ENCODE results near the gene DNAJA2. TPM values are rescaled to one million over a fixed set of nuclear protein-coding genes. Genes with fewer than 3 reads are reported as not detected.

The DNAJA2 gene
- total and polyA plus RNA-seq, 2 of the 4 experiments (the other 2 are of a cell fraction), result 18.6 to 53.9 TPM

GRCh38 chr16:46932802-46933201 is 40.7 kb downstream of the DNAJA2 start:
- H3K18ac ChIP-seq (ENCODE audit: low read depth, low read length), result no peak overlapping the region
- no peak overlapping the region for H2AFZ ChIP-seq (replicated peaks; ENCODE audit: low read length, poor library complexity)
- H3K4me1 ChIP-seq (ENCODE audit: control insufficient read depth, insufficient read depth, low read length), result no peaks in the 10 kb centered on the region
- no peak overlapping the region for H3K4me2 ChIP-seq (ENCODE audit: low read depth, low read length)
- no peak overlapping the region for H2AK9ac ChIP-seq (replicated peaks; ENCODE audit: low read depth, low read length, poor library complexity)
- no peak overlapping the region for H2BK120ac ChIP-seq (ENCODE audit: low read depth, low read length)
- H4K8ac ChIP-seq (ENCODE audit: low read depth in 2 of 2, low read length in 2 of 2), result no peak overlapping the region
- CTCF ChIA-PET, result no interaction called here
- dilution Hi-C loops (cut with HindIII; ENCODE audit: low sequenced_read_pairs, unreplicated experiment) (no loop called here), in situ Hi-C loops (cut with MboI; ENCODE audit: low sequenced_read_pairs) (no loop called here), intact Hi-C loops (cut with micrococcal nuclease) (no loop called here)
- H3K9me1 ChIP-seq (ENCODE audit: insufficient read depth, low read length), result no peaks in the 10 kb centered on the region
- no peak overlapping the region for H2BK5ac ChIP-seq (ENCODE audit: low read depth, low read length, poor library complexity, severe bottlenecking)
- no peak overlapping the region for H3K9ac ChIP-seq (ENCODE audit: low read depth, low read length)
- no peaks in the 10 kb centered on the region for H4K20me1 ChIP-seq (ENCODE audit: insufficient read depth, low read length)
- no peak overlapping the region for H3K27ac ChIP-seq (ENCODE audit: insufficient read depth, low read length)
- H4K91ac ChIP-seq (ENCODE audit: insufficient read depth, low read depth, low read length), result no peak overlapping the region
- H4K5ac ChIP-seq (ENCODE audit: low read depth, low read length), result no peak overlapping the region
- H2BK20ac ChIP-seq (ENCODE audit: low read depth, low read length), result no peak overlapping the region
- POLR2A ChIA-PET (ENCODE audit: unreplicated experiment), result no interaction called here
- H3K4me3 ChIP-seq (ENCODE audit: insufficient read depth, low read depth, low read length), result no peak overlapping the region
- DNase-seq (no peak), ATAC-seq (ENCODE audit: low read depth) (no peak)
- no peaks in the 10 kb centered on the region for H3K9me3 ChIP-seq (ENCODE audit: control insufficient read depth, insufficient read depth, low read length)
- 87% methylated on average over 5 of the region's 7 CpGs; no CpG with 5 or more reads in 1 of the 2 experiments for WGBS, 2 experiments (ENCODE audit: extremely low coverage in 2 of 2, insufficient read length in 1 of 2)
- H3K79me1 ChIP-seq (ENCODE audit: low read depth in 1 of 2, low read length in 2 of 2), result no peaks in the 10 kb centered on the region
- BruUV-seq (replicated peaks), result no TSS peak
- no peak overlapping the region for H3K14ac ChIP-seq (replicated peaks; ENCODE audit: low read depth, low read length)
- H3K56ac ChIP-seq (ENCODE audit: extremely low read depth, insufficient read depth, low read length), result no peak overlapping the region
- no peak overlapping the region for H3K4ac ChIP-seq (ENCODE audit: low read depth, low read length)
- H3K27me3 ChIP-seq (ENCODE audit: control insufficient read depth, insufficient read depth, low read length), result no peaks in the 10 kb centered on the region
- H3K36me3 ChIP-seq (ENCODE audit: control insufficient read depth, insufficient read depth, low read length), result peaks cover 23% of the 10 kb centered on the region
- no peak overlapping the region for H2BK15ac ChIP-seq (ENCODE audit: low read depth, low read length)
- TF ChIP-seq NFE2L2 (IDR thresholded peaks at IDR 0.05; ENCODE audit: low read depth, low read length) (no peak), USF2 (IDR thresholded peaks at IDR 0.05; ENCODE audit: low read depth, low read length) (peak; percentile 71; the same call in 1 of the 2 replicates)
- no peak overlapping the region for H2AK5ac ChIP-seq (ENCODE audit: low read depth, low read length)
- no peak overlapping the region for H3K23ac ChIP-seq (ENCODE audit: low read depth, low read length)
